HL-60 (cell line): ENCODE measurements around the gene NPY.

Experiments
- DNase-seq, 2 experiments: peaks; one replicate each; pipeline ENCODE4 v3.0.0-alpha.2; 2010 to 2020; ENCODE audit warnings: low read depth in 1 of 2, low spot score in 1 of 2
- H3K27ac ChIP-seq: fragments of 250-450 bp; sonication (Bioruptor Pico); replicated peaks from 2 replicates; pipeline ENCODE4 v1.5.1; 2020; ENCODE audit warnings: mild to moderate bottlenecking, moderate library complexity
- H3K27me3 ChIP-seq: fragments of 250-450 bp; sonication (Bioruptor Pico); 2 replicates; pipeline ENCODE4 v1.5.1; 2021; ENCODE audit warnings: mild to moderate bottlenecking, moderate library complexity; ENCODE audit not compliant: insufficient read depth, poor library complexity, severe bottlenecking
- H3K4me3 ChIP-seq: replicated peaks from 2 replicates; pipeline ENCODE4 v1.5.1; 2011; ENCODE audit warnings: mild to moderate bottlenecking, control low read depth, low read length; ENCODE audit not compliant: insufficient read depth
- CTCF ChIP-seq: IDR thresholded peaks from one replicate; pipeline ENCODE4 v1.5.1; 2011; ENCODE audit warnings: low read length, control low read depth, inconsistent platforms; ENCODE audit not compliant: insufficient read depth
- GABPA ChIP-seq: IDR thresholded peaks from 2 replicates; pipeline ENCODE4 v1.6.1; 2012; ENCODE audit warnings: low read depth
- POLR2AphosphoS5 ChIP-seq: IDR thresholded peaks from 2 replicates; pipeline ENCODE4 v1.6.1; 2012; ENCODE audit warnings: low read depth
- REST ChIP-seq: IDR thresholded peaks from 2 replicates; pipeline ENCODE4 v1.6.1; 2012; ENCODE audit warnings: low read depth; ENCODE audit not compliant: insufficient replicate concordance
- SPI1 ChIP-seq: IDR thresholded peaks from 2 replicates; pipeline ENCODE4 v1.6.1; 2012; ENCODE audit warnings: low read depth, mild to moderate bottlenecking, borderline replicate concordance

Gene NPY

DNA sequence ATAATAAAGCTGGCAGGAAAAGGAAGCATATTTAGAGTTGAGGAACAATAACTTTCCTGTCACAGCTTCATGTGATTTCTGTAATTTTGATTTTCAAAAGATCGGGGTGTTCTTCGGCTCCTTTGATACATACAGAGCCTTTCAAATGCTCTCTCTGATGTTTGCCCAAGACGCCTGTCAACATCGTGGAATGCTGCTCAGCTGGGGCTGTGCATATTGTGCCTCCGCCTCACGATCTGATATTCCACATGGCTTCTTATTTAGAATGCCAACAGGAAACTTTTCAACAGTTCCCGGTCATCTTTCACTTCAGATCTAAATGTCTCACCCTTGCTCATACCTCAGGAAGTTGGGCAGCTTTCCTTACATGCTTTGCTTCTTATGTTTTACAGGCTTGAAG, 7.3 kb downstream of the NPY start:
- H3K27ac ChIP-seq = no peak overlapping the region
- peaks cover 10% of the 10 kb centered on the region for H3K27me3 ChIP-seq
- H3K4me3 ChIP-seq = no peak overlapping the region
- no peak for DNase-seq
- TF ChIP-seq REST (no peak), GABPA (no peak), SPI1 (no peak), CTCF (no peak), POLR2AphosphoS5 (no peak)

DNA sequence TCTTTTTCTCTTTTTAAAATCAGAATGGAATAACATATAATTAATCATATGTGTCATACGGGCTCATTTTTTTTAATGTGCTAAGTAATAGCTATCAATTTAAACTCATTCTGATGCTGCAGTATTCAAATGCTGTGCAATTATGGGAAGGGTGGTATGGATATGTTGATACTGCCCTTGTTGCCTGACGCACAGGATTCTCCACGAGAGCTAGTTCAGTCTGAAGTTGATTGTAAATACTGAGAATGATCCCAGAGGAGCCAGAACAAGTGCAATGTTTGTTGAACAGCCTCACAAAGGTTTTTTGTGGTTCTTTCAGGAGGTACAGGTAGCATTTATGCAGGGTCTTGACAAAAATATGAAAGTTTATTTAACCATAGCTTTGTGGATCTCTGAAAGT, 13.4 kb downstream of the NPY start:
- DNase-seq = no peak
- Histone ChIP-seq H3K27ac (no peak overlapping the region), H3K4me3 (no peak overlapping the region), H3K27me3 (peaks cover 7% of the 10 kb centered on the region)
- no peak for TF ChIP-seq GABPA
- no peak for TF ChIP-seq POLR2AphosphoS5
- TF ChIP-seq SPI1 = no peak
- no peak for TF ChIP-seq REST
- no peak for TF ChIP-seq CTCF

GRCh38 chr7:24298696-24299095, 14.7 kb downstream of the NPY start:
- Histone ChIP-seq H3K27ac (no peak overlapping the region), H3K27me3 (peaks cover 7% of the 10 kb centered on the region), H3K4me3 (no peak overlapping the region)
- no peak for TF ChIP-seq REST
- TF ChIP-seq GABPA = no peak
- TF ChIP-seq CTCF = no peak
- TF ChIP-seq SPI1 = no peak
- no peak for TF ChIP-seq POLR2AphosphoS5
- no peak for DNase-seq
